WTC11 (cell line): ENCODE measurements around the gene PTPMT1. TPM values are rescaled to one million over a fixed set of nuclear protein-coding genes. Genes with fewer than 3 reads are reported as not detected.

Source experiments
- ATF3 ChIP-seq: sonication (generic); formaldehyde crosslinking; conservative IDR thresholded peaks from 2 replicates; pipeline ENCODE4 v1.8.1; 2022; ENCODE audit warnings: mild to moderate bottlenecking, missing genetic modification reagents
- CREB1 ChIP-seq: sonication (generic); formaldehyde crosslinking; IDR thresholded peaks from 2 replicates; pipeline ENCODE4 v1.8.0; 2023; ENCODE audit warnings: mild to moderate bottlenecking, missing genetic modification reagents
- E2F1 ChIP-seq: sonication (generic); formaldehyde crosslinking; IDR thresholded peaks from 2 replicates; pipeline ENCODE4 v1.8.0; 2022; ENCODE audit warnings: mild to moderate bottlenecking, missing genetic modification reagents
- ELF4 ChIP-seq: sonication (generic); formaldehyde crosslinking; IDR thresholded peaks from 2 replicates; pipeline ENCODE4 v1.8.1; 2022; ENCODE audit warnings: low read depth, mild to moderate bottlenecking, moderate library complexity, missing genetic modification reagents
- ETV6 ChIP-seq: sonication (generic); formaldehyde crosslinking; IDR thresholded peaks from 2 replicates; pipeline ENCODE4 v1.8.1; 2022; ENCODE audit warnings: mild to moderate bottlenecking, missing genetic modification reagents
- JUN ChIP-seq: sonication (generic); formaldehyde crosslinking; IDR thresholded peaks from 2 replicates; pipeline ENCODE4 v1.8.0; 2023; ENCODE audit warnings: mild to moderate bottlenecking, missing genetic modification reagents
- KAT7 ChIP-seq: sonication (generic); formaldehyde crosslinking; IDR thresholded peaks from 2 replicates; pipeline ENCODE4 v1.8.1; 2023; ENCODE audit warnings: missing genetic modification reagents, mild to moderate bottlenecking, borderline replicate concordance
- MYBL2 ChIP-seq: sonication (generic); formaldehyde crosslinking; IDR thresholded peaks from 2 replicates; pipeline ENCODE4 v1.8.1; 2023; ENCODE audit warnings: mild to moderate bottlenecking, moderate library complexity, missing genetic modification reagents
- NFE2L1 ChIP-seq: sonication (generic); formaldehyde crosslinking; IDR thresholded peaks from 2 replicates; pipeline ENCODE4 v1.8.1; 2023; ENCODE audit warnings: missing genetic modification reagents
- NR3C1 ChIP-seq: sonication (generic); formaldehyde crosslinking; conservative IDR thresholded peaks from 2 replicates; pipeline ENCODE4 v1.8.1; 2023; ENCODE audit warnings: low read depth, mild to moderate bottlenecking, missing genetic modification reagents
- TEAD1 ChIP-seq: sonication (generic); formaldehyde crosslinking; IDR thresholded peaks from 2 replicates; pipeline ENCODE4 v1.8.0; 2022; ENCODE audit warnings: mild to moderate bottlenecking, missing genetic modification reagents
- TP53 ChIP-seq: sonication (generic); formaldehyde crosslinking; IDR thresholded peaks from 2 replicates; pipeline ENCODE4 v1.8.1; 2023; ENCODE audit warnings: mild to moderate bottlenecking, missing genetic modification reagents
- USF2 ChIP-seq: sonication (generic); formaldehyde crosslinking; IDR thresholded peaks from 2 replicates; pipeline ENCODE4 v1.8.1; 2023; ENCODE audit warnings: mild to moderate bottlenecking, missing genetic modification reagents, moderate library complexity
- ZBTB21 ChIP-seq: sonication (generic); formaldehyde crosslinking; IDR thresholded peaks from 2 replicates; pipeline ENCODE4 v1.8.1; 2023; ENCODE audit warnings: mild to moderate bottlenecking, missing genetic modification reagents, borderline replicate concordance
- ZBTB43 ChIP-seq: sonication (generic); formaldehyde crosslinking; IDR thresholded peaks from 2 replicates; pipeline ENCODE4 v1.8.1; 2023; ENCODE audit warnings: mild to moderate bottlenecking, missing genetic modification reagents
- ZNF232 ChIP-seq: sonication (generic); formaldehyde crosslinking; IDR thresholded peaks from 2 replicates; pipeline ENCODE4 v1.8.0; 2022; ENCODE audit warnings: mild to moderate bottlenecking, missing genetic modification reagents
- ZNF263 ChIP-seq: sonication (generic); formaldehyde crosslinking; IDR thresholded peaks from 2 replicates; pipeline ENCODE4 v1.8.1; 2022; ENCODE audit warnings: low read depth, mild to moderate bottlenecking, moderate library complexity, missing genetic modification reagents
- ZNF281 ChIP-seq: sonication (generic); formaldehyde crosslinking; IDR thresholded peaks from 2 replicates; pipeline ENCODE4 v1.8.0; 2023; ENCODE audit warnings: mild to moderate bottlenecking, missing genetic modification reagents
- ZNF416 ChIP-seq: fragments of 250-450 bp; sonication (Bioruptor Pico); IDR thresholded peaks from 2 replicates; pipeline ENCODE4 v1.9.0; 2021; ENCODE audit warnings: mild to moderate bottlenecking, inconsistent platforms
- total RNA-seq: library from RNA; stranded (reverse); gene quantifications from 3 replicates; pipeline ENCODE4 v1.2.3, GENCODE V29; 2021
- TF ChIP-seq, protein P1 (sequence below): sonication (generic); formaldehyde crosslinking; IDR thresholded peaks from 2 replicates; pipeline ENCODE4 v1.8.1; 2022; ENCODE audit warnings: mild to moderate bottlenecking, moderate library complexity, missing genetic modification reagents
- TF ChIP-seq, protein P2 (sequence below): sonication (generic); formaldehyde crosslinking; IDR thresholded peaks from 2 replicates; pipeline ENCODE4 v1.8.0; 2022; ENCODE audit warnings: mild to moderate bottlenecking, missing genetic modification reagents
- TF ChIP-seq, protein P3 (sequence below): sonication (generic); formaldehyde crosslinking; IDR thresholded peaks from 2 replicates; pipeline ENCODE4 v1.8.0; 2022; ENCODE audit warnings: missing genetic modification reagents
- TF ChIP-seq, protein P4 (sequence below): sonication (generic); formaldehyde crosslinking; conservative IDR thresholded peaks from 2 replicates; pipeline ENCODE4 v1.8.1; 2023; ENCODE audit warnings: mild to moderate bottlenecking, low read depth, missing genetic modification reagents, moderate library complexity

The PTPMT1 gene
- total RNA-seq, 1 experiment from 2014 or later = 49.5 TPM

GRCh38 chr11:47565340-47566148 is at the start of gene PTPMT1 (continued):
- TF ChIP-seq NR3C1 (CRISPR knock-in tag) (0 out of 2 replicates have a peak, but pooled peaks have one; percentile 51), ZNF263 (CRISPR knock-in tag) (peak; percentile 36; the same call in 1 of the 2 replicates), ATF3 (no peak), E2F1 (0 out of 2 replicates have a peak, but pooled peaks have one; percentile 38), TEAD1 (CRISPR knock-in tag) (no peak), ZBTB21 (CRISPR knock-in tag) (no peak), TP53 (no peak; the same call in 1 of the 2 replicates), ETV6 (CRISPR knock-in tag) (peak; percentile 45; the same call in 1 of the 2 replicates), USF2 (CRISPR knock-in tag) (peak; percentile 20), JUN (CRISPR knock-in tag) (peak; percentile 79; the same call in 1 of the 2 replicates), ZNF416 (CRISPR knock-in tag) (0 out of 2 replicates have a peak, but pooled peaks have one; percentile 36), KAT7 (CRISPR knock-in tag) (0 out of 2 replicates have a peak, but pooled peaks have one; percentile 54), ZBTB43 (CRISPR knock-in tag) (no peak), ZNF281 (CRISPR knock-in tag) (peak; percentile 57; the same call in 1 of the 2 replicates), ZNF232 (CRISPR knock-in tag) (peak; percentile 76; the same call in 1 of the 2 replicates), NFE2L1 (peak; percentile 14; the same call in 1 of the 2 replicates), ELF4 (CRISPR knock-in tag) (no peak; the same call in 1 of the 2 replicates), CREB1 (CRISPR knock-in tag) (no peak; the same call in 1 of the 2 replicates), MYBL2 (no peak; the same call in 1 of the 2 replicates)
- TF ChIP-seq, protein P1, sequence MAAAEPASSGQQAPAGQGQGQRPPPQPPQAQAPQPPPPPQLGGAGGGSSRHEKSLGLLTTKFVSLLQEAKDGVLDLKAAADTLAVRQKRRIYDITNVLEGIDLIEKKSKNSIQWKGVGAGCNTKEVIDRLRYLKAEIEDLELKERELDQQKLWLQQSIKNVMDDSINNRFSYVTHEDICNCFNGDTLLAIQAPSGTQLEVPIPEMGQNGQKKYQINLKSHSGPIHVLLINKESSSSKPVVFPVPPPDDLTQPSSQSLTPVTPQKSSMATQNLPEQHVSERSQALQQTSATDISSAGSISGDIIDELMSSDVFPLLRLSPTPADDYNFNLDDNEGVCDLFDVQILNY (CRISPR knock-in tag) = peak; percentile 60
- TF ChIP-seq, protein P2, sequence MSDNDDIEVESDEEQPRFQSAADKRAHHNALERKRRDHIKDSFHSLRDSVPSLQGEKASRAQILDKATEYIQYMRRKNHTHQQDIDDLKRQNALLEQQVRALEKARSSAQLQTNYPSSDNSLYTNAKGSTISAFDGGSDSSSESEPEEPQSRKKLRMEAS (CRISPR knock-in tag) = peak; percentile 96; the same call in 1 of the 2 replicates
- TF ChIP-seq, protein P3, sequence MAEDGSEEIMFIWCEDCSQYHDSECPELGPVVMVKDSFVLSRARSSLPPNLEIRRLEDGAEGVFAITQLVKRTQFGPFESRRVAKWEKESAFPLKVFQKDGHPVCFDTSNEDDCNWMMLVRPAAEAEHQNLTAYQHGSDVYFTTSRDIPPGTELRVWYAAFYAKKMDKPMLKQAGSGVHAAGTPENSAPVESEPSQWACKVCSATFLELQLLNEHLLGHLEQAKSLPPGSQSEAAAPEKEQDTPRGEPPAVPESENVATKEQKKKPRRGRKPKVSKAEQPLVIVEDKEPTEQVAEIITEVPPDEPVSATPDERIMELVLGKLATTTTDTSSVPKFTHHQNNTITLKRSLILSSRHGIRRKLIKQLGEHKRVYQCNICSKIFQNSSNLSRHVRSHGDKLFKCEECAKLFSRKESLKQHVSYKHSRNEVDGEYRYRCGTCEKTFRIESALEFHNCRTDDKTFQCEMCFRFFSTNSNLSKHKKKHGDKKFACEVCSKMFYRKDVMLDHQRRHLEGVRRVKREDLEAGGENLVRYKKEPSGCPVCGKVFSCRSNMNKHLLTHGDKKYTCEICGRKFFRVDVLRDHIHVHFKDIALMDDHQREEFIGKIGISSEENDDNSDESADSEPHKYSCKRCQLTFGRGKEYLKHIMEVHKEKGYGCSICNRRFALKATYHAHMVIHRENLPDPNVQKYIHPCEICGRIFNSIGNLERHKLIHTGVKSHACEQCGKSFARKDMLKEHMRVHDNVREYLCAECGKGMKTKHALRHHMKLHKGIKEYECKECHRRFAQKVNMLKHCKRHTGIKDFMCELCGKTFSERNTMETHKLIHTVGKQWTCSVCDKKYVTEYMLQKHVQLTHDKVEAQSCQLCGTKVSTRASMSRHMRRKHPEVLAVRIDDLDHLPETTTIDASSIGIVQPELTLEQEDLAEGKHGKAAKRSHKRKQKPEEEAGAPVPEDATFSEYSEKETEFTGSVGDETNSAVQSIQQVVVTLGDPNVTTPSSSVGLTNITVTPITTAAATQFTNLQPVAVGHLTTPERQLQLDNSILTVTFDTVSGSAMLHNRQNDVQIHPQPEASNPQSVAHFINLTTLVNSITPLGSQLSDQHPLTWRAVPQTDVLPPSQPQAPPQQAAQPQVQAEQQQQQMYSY (CRISPR knock-in tag) = peak; percentile 63; the same call in 1 of the 2 replicates
- TF ChIP-seq, protein P4, sequence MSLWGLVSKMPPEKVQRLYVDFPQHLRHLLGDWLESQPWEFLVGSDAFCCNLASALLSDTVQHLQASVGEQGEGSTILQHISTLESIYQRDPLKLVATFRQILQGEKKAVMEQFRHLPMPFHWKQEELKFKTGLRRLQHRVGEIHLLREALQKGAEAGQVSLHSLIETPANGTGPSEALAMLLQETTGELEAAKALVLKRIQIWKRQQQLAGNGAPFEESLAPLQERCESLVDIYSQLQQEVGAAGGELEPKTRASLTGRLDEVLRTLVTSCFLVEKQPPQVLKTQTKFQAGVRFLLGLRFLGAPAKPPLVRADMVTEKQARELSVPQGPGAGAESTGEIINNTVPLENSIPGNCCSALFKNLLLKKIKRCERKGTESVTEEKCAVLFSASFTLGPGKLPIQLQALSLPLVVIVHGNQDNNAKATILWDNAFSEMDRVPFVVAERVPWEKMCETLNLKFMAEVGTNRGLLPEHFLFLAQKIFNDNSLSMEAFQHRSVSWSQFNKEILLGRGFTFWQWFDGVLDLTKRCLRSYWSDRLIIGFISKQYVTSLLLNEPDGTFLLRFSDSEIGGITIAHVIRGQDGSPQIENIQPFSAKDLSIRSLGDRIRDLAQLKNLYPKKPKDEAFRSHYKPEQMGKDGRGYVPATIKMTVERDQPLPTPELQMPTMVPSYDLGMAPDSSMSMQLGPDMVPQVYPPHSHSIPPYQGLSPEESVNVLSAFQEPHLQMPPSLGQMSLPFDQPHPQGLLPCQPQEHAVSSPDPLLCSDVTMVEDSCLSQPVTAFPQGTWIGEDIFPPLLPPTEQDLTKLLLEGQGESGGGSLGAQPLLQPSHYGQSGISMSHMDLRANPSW (CRISPR knock-in tag) = 0 out of 2 replicates have a peak, but pooled peaks have one; percentile 83
